Measurements from ENCODE around the gene TADA2B.

GRCh38 chr4:7001271-7001670, 41.9 kb upstream of the TADA2B start:
- TF ChIP-seq CTCF (IDR thresholded peaks at IDR 0.05), result no peak
- no peak for TF ChIP-seq POLR2A (IDR thresholded peaks at IDR 0.05)
